Activated B cell treated with CpG ODN at 0.5 μM for 24 hours (primary cell): ENCODE data around the gene IGHMBP2. TPM values are rescaled to one million over a fixed set of nuclear protein-coding genes. Genes with fewer than 3 reads are reported as not detected.

Source experiments
- ATAC-seq: fragments of 200-7000 bp; cut with Tn5 transposase; one replicate; pipeline ENCODE4 v1.10.0; 2021; ENCODE audit warnings: low read depth, mild to moderate bottlenecking, moderate library complexity
- CTCF ChIA-PET: fragments of 350-600 bp; sonication (Branson Sonifier 250); formaldehyde crosslinking; loops from one replicate; lab custom pipeline; 2021; ENCODE audit warnings: antibody characterized with exemption; lab: Charles Lee
- POLR2A ChIA-PET: fragments of 350-600 bp; sonication (Branson Sonifier 250); formaldehyde crosslinking; loops from one replicate; lab custom pipeline; 2021; ENCODE audit warnings: antibody characterized with exemption; lab: Charles Lee
- DNase-seq: peaks from one replicate; pipeline ENCODE4 v3.0.0; 2022
- H3K27ac Mint-ChIP-seq: one replicate; pipeline ENCODE4 v1.8.0; 2020; ENCODE audit warnings: mixed read lengths
- H3K27me3 Mint-ChIP-seq: one replicate; pipeline ENCODE4 v1.8.0; 2021; ENCODE audit warnings: mixed read lengths
- H3K36me3 Mint-ChIP-seq: one replicate; pipeline ENCODE4 v1.8.0; 2021; ENCODE audit warnings: low read depth, mixed read lengths
- H3K4me1 Mint-ChIP-seq: one replicate; pipeline ENCODE4 v1.8.0; 2021; ENCODE audit warnings: mixed read lengths
- H3K4me3 Mint-ChIP-seq: one replicate; pipeline ENCODE4 v1.8.0; 2020; ENCODE audit warnings: mild to moderate bottlenecking, mixed read lengths
- H3K9me3 Mint-ChIP-seq: one replicate; pipeline ENCODE4 v1.8.0; 2020; ENCODE audit warnings: mixed read lengths
- intact Hi-C: fragments of 100-400 bp; cut with micrococcal nuclease; formaldehyde crosslinking; loops from one replicate; pipeline ENCODE4 v1.15.1; 2024
- total RNA-seq: library from RNA; stranded (reverse); gene quantifications from 2 replicates; pipeline ENCODE4 v1.2.3, GENCODE V29; 2022
- TF ChIP-seq, protein P1 (sequence below): fragments of 200-600 bp; IDR thresholded peaks from one replicate; pipeline ENCODE4 v1.8.0; 2022; ENCODE audit warnings: antibody characterized with exemption, mild to moderate bottlenecking

The IGHMBP2 gene
- total RNA-seq, 1 donor from 2014 or later = 33.8 TPM

DNA sequence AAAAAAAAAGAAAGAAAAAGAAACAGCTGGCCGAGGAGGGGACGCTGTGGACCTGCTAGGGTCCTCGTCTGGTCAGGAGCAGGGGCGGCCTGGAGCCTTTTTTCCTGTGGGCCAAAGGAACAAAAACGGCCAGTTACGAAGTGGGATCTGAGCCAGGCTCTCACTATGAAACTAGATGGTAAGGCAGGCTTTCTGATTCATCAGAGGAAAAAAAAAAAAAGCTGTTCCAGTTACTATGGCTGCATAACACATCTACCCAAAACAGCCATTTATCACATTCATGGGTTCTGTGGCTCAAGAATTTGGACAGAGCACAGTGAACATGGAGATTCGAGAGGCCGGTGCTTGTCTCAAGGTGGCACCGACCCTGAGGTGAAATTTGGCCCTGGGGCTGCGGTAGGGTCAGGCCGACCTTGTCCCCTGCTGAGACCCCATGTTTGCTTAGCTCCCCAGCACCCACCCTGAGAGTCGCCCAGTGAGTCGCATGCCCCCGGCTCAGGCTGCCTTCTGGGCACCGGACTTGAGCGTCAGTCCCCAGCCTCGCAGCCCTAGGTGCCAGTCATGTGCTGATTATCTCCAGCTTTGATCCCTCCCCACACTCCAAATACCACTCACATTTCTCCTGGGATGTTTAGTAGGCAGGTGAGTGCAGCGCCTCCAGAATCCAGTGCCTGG is 42.9 kb downstream of the IGHMBP2 start:
- ChIA-PET POLR2A (no interaction called here), CTCF (no interaction called here)
- H3K4me3 Mint-ChIP-seq = no peak overlapping the region
- no peaks in the 10 kb centered on the region for H3K4me1 Mint-ChIP-seq
- no peak for ATAC-seq
- no peaks in the 10 kb centered on the region for H3K27me3 Mint-ChIP-seq
- DNase-seq = no peak
- intact Hi-C loops = no loop called here
- no peaks in the 10 kb centered on the region for H3K9me3 Mint-ChIP-seq
- H3K36me3 Mint-ChIP-seq = peaks cover 3% of the 10 kb centered on the region
- no peak overlapping the region for H3K27ac Mint-ChIP-seq
- TF ChIP-seq, protein P1, sequence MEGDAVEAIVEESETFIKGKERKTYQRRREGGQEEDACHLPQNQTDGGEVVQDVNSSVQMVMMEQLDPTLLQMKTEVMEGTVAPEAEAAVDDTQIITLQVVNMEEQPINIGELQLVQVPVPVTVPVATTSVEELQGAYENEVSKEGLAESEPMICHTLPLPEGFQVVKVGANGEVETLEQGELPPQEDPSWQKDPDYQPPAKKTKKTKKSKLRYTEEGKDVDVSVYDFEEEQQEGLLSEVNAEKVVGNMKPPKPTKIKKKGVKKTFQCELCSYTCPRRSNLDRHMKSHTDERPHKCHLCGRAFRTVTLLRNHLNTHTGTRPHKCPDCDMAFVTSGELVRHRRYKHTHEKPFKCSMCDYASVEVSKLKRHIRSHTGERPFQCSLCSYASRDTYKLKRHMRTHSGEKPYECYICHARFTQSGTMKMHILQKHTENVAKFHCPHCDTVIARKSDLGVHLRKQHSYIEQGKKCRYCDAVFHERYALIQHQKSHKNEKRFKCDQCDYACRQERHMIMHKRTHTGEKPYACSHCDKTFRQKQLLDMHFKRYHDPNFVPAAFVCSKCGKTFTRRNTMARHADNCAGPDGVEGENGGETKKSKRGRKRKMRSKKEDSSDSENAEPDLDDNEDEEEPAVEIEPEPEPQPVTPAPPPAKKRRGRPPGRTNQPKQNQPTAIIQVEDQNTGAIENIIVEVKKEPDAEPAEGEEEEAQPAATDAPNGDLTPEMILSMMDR = no peak

DNA sequence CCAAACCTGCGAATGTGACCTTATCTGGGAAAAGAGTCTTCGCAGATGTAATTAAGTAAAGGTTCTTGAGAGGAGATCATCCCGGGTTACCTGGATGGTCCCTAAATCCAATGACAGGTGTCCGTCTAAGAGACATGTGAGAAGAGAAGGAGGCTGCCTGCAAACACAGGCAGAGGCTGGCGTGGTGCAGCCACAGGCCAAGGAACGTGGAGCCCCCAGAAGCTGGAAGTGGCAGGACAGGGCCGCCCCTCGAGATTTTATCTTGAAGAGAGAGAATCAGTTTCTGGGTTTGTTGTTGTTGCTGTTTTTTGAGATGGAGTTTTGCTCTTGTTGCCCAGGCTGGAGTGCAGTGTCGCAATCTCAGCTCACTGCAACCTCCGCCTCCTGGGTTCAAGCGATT is 43.5 kb downstream of the IGHMBP2 start:
- H3K4me1 Mint-ChIP-seq = no peaks in the 10 kb centered on the region
- H3K27ac Mint-ChIP-seq = no peak overlapping the region
- no peak overlapping the region for H3K4me3 Mint-ChIP-seq
- ChIA-PET CTCF (no interaction called here), POLR2A (no interaction called here)
- no peak for ATAC-seq
- no peaks in the 10 kb centered on the region for H3K9me3 Mint-ChIP-seq
- TF ChIP-seq, protein P1 = no peak
- intact Hi-C loops = no loop called here
- no peaks in the 10 kb centered on the region for H3K36me3 Mint-ChIP-seq
- DNase-seq = no peak
- H3K27me3 Mint-ChIP-seq = no peaks in the 10 kb centered on the region

DNA sequence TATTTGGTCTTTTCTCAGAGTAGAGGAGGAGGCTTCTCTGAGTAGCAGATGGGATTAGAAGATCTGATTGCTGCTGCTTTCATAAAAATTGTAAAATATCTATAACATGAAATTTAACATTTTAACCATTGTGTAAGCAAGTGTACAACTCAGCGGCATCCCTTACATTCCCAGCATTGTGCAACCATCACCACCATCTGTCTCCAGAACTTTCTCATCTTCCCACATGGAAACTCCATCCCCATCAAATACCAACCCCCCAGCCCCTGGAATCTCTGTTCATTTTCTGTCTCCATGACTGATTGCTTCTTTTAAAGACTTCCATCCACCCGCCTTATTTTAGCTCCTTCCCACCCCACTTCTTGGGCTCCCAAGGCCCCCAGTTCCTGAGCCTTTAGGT is 44.8 kb downstream of the IGHMBP2 start:
- Mint-ChIP-seq H3K4me3 (no peak overlapping the region), H3K27me3 (peaks cover 3% of the 10 kb centered on the region), H3K9me3 (no peaks in the 10 kb centered on the region), H3K27ac (no peak overlapping the region), H3K4me1 (no peaks in the 10 kb centered on the region), H3K36me3 (no peaks in the 10 kb centered on the region)
- POLR2A ChIA-PET = no interaction called here
- DNase-seq = no peak
- ATAC-seq = no peak
- CTCF ChIA-PET = no interaction called here
- intact Hi-C loops = no loop called here
- TF ChIP-seq, protein P1 = no peak

DNA sequence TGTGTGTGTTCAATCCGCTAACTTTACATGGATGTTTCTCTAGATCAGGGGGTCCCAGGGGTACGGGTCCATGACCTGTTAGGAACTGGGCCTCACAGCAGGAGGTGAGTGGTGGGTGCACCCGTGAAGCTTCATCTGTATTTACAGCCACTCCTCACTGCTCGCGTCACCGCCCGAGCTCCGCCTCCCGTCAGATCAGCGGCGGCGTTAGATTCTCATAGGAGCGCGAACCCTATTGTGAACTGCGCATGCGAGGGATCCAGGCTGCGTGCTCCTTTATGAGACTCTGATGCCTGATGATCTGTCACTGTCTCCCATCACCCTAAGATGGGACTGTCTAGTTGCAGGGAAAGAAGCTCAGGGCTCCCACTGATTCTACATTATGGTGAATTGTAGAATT is 45.2 kb downstream of the IGHMBP2 start:
- Mint-ChIP-seq H3K9me3 (no peaks in the 10 kb centered on the region), H3K27me3 (peaks cover 3% of the 10 kb centered on the region), H3K4me1 (no peaks in the 10 kb centered on the region), H3K36me3 (no peaks in the 10 kb centered on the region), H3K27ac (no peak overlapping the region), H3K4me3 (no peak overlapping the region)
- ATAC-seq (no peak), DNase-seq (no peak)
- TF ChIP-seq, protein P1 = no peak
- CTCF ChIA-PET = no interaction called here
- POLR2A ChIA-PET = no interaction called here
- intact Hi-C loops = no loop called here

DNA sequence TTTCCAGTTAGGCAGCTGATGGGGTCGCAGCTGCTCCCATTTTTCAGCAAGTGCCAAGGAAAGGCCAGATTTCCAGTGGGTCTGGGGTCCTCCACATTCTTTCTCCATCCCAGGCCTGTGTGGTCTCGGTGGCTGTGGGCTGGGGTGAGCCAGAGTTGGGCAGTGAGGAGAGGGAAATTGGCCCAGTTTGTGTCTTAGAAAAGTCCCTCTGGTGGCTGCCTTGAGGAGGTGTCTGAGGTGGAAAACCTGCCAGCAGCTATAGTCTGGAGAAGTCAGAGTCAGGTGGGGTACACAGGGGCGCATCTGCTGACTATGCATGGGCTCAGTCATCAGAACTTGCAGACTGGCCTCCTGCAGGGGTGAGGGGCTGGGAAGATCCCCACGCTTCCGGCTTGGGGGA is 46.6 kb downstream of the IGHMBP2 start:
- Mint-ChIP-seq H3K27ac (no peak overlapping the region), H3K36me3 (no peaks in the 10 kb centered on the region), H3K4me3 (no peak overlapping the region), H3K9me3 (no peaks in the 10 kb centered on the region), H3K4me1 (peaks cover 2% of the 10 kb centered on the region), H3K27me3 (peaks cover 4% of the 10 kb centered on the region)
- DNase-seq (no peak), ATAC-seq (no peak)
- TF ChIP-seq, protein P1 = no peak
- intact Hi-C loops = no loop called here
- POLR2A ChIA-PET = interaction anchor here (0.6 kb wide), 1 partner anchor 107 kb away, joined by 3 read pairs; no protein-coding TSS in a partner anchor
- CTCF ChIA-PET = no interaction called here
